IMR-90 (cell line): ENCODE measurements around the gene RAD51B. TPM values are rescaled to one million over a fixed set of nuclear protein-coding genes. Genes with fewer than 3 reads are reported as not detected.

Experiments used
- ATAC-seq: fragments of 200-7000 bp; cut with Tn5 transposase; 2 replicates; pipeline ENCODE4 v1.9.1; 2020; ENCODE audit warnings: low read depth, mild to moderate bottlenecking, moderate library complexity
- BruUV-seq: library from RNA; stranded (reverse); fragments of 400-500 nt; replicated peaks from 2 replicates; lab custom pipeline; 2021; lab: Mats Ljungman, UMichigan
- CTCF ChIA-PET: fragments of 300-600 bp; formaldehyde crosslinking; extraction: SDS; loops from one replicate; lab custom pipeline; 2021; ENCODE audit warnings: antibody characterized with exemption; lab: Yijun Ruan, JAX
- POLR2A ChIA-PET: fragments of 300-600 bp; sonication (Branson Sonifier 250); formaldehyde crosslinking; loops from one replicate; lab custom pipeline; 2022; ENCODE audit warnings: antibody characterized with exemption; ENCODE audit not compliant: unreplicated experiment; lab: Charles Lee
- DNase-seq: peaks from one replicate; pipeline ENCODE4 v3.0.0; 2013
- H2AFZ ChIP-seq: replicated peaks from 2 replicates; pipeline ENCODE3; 2013; ENCODE audit warnings: low read length, mild to moderate bottlenecking; ENCODE audit not compliant: poor library complexity
- H2AK5ac ChIP-seq: 2 replicates; pipeline ENCODE4 v1.6.1; 2013; ENCODE audit warnings: low read depth, low read length, inconsistent platforms
- H2AK9ac ChIP-seq: replicated peaks from 2 replicates; pipeline ENCODE3; 2013; ENCODE audit warnings: mild to moderate bottlenecking, low read depth, low read length, moderate library complexity; ENCODE audit not compliant: poor library complexity
- H2BK120ac ChIP-seq: 2 replicates; pipeline ENCODE4 v1.6.1; 2013; ENCODE audit warnings: low read depth, low read length, inconsistent platforms
- H2BK15ac ChIP-seq: 3 replicates; pipeline ENCODE4 v1.6.1; 2013; ENCODE audit warnings: low read depth, low read length, inconsistent platforms
- H2BK20ac ChIP-seq: 2 replicates; pipeline ENCODE4 v1.6.1; 2013; ENCODE audit warnings: low read depth, mild to moderate bottlenecking, inconsistent platforms, low read length, moderate library complexity
- H2BK5ac ChIP-seq: 2 replicates; pipeline ENCODE4 v1.6.1; 2013; ENCODE audit warnings: mild to moderate bottlenecking, low read depth, low read length, inconsistent platforms; ENCODE audit not compliant: poor library complexity, severe bottlenecking
- H3K14ac ChIP-seq: replicated peaks from 2 replicates; pipeline ENCODE4 v1.6.1; 2013; ENCODE audit warnings: low read depth, low read length, inconsistent platforms
- H3K18ac ChIP-seq: 2 replicates; pipeline ENCODE4 v1.6.1; 2013; ENCODE audit warnings: low read depth, low read length, control low read depth
- H3K23ac ChIP-seq: 2 replicates; pipeline ENCODE4 v1.6.1; 2013; ENCODE audit warnings: low read depth, low read length, inconsistent platforms
- H3K27ac ChIP-seq: 2 replicates; pipeline ENCODE4 v1.5.1; 2013; ENCODE audit warnings: mild to moderate bottlenecking, control low read depth, low read length; ENCODE audit not compliant: insufficient read depth
- H3K27me3 ChIP-seq: 2 replicates; pipeline ENCODE4 v1.6.1; 2013; ENCODE audit warnings: low read length; ENCODE audit not compliant: control insufficient read depth, insufficient read depth
- H3K36me3 ChIP-seq: 2 replicates; pipeline ENCODE4 v1.6.1; 2013; ENCODE audit warnings: low read length, mixed read lengths; ENCODE audit not compliant: control insufficient read depth, insufficient read depth
- H3K4ac ChIP-seq: 2 replicates; pipeline ENCODE4 v1.6.1; 2013; ENCODE audit warnings: low read depth, low read length, inconsistent platforms
- H3K4me1 ChIP-seq: 2 replicates; pipeline ENCODE4 v1.6.1; 2013; ENCODE audit warnings: low read length, mixed read lengths; ENCODE audit not compliant: control insufficient read depth, insufficient read depth
- H3K4me2 ChIP-seq: 2 replicates; pipeline ENCODE4 v1.6.1; 2013; ENCODE audit warnings: low read depth, mild to moderate bottlenecking, control low read depth, low read length, moderate library complexity
- H3K4me3 ChIP-seq: 2 replicates; pipeline ENCODE4 v1.5.1; 2013; ENCODE audit warnings: low read depth, mild to moderate bottlenecking, control low read depth, low read length, moderate library complexity; ENCODE audit not compliant: insufficient read depth
- H3K56ac ChIP-seq: 2 replicates; pipeline ENCODE4 v1.6.1; 2013; ENCODE audit warnings: low read length, inconsistent platforms; ENCODE audit not compliant: insufficient read depth; ENCODE audit errors: extremely low read depth
- H3K79me1 ChIP-seq, 2 experiments: 2 replicates each; pipeline ENCODE4 v1.6.1; 2013; ENCODE audit warnings: low read length in 2 of 2, inconsistent platforms in 1 of 2, low read depth in 1 of 2
- H3K9ac ChIP-seq: 2 replicates; pipeline ENCODE4 v1.6.1; 2013; ENCODE audit warnings: low read depth, low read length, control low read depth
- H3K9me1 ChIP-seq: 2 replicates; pipeline ENCODE4 v1.6.1; 2013; ENCODE audit warnings: low read length, inconsistent platforms; ENCODE audit not compliant: insufficient read depth
- H3K9me3 ChIP-seq: 2 replicates; pipeline ENCODE4 v1.6.1; 2013; ENCODE audit warnings: low read length; ENCODE audit not compliant: control insufficient read depth, insufficient read depth
- H4K20me1 ChIP-seq: 2 replicates; pipeline ENCODE4 v1.6.1; 2013; ENCODE audit warnings: low read length, inconsistent platforms; ENCODE audit not compliant: insufficient read depth
- H4K5ac ChIP-seq: 2 replicates; pipeline ENCODE4 v1.6.1; 2013; ENCODE audit warnings: mild to moderate bottlenecking, low read depth, low read length, control low read depth
- H4K8ac ChIP-seq, 2 experiments: 2 replicates each; pipeline ENCODE4 v1.6.1; 2013; ENCODE audit warnings: low read depth in 2 of 2, low read length in 2 of 2, control low read depth in 1 of 2, inconsistent platforms in 1 of 2
- H4K91ac ChIP-seq: 2 replicates; pipeline ENCODE4 v1.6.1; 2013; ENCODE audit warnings: low read depth, low read length, inconsistent platforms; ENCODE audit not compliant: insufficient read depth
- BHLHE40 ChIP-seq: fragments of 150-350 bp; IDR thresholded peaks from 2 replicates; pipeline ENCODE4 v1.6.1; 2016; ENCODE audit warnings: mild to moderate bottlenecking, low read depth, low read length
- CEBPB ChIP-seq: IDR thresholded peaks from 2 replicates; pipeline ENCODE4 v1.6.1; 2012; ENCODE audit warnings: low read depth, low read length, improper control_type of control experiment
- CHD1 ChIP-seq: IDR thresholded peaks from 2 replicates; pipeline ENCODE4 v1.6.1; 2012; ENCODE audit warnings: low read depth, low read length, improper control_type of control experiment
- CTCF ChIP-seq: conservative IDR thresholded peaks from 2 replicates; pipeline ENCODE4 v1.5.1; 2012; ENCODE audit warnings: mild to moderate bottlenecking, low read depth, low read length, improper control_type of control experiment
- ELK1 ChIP-seq: fragments of 150-350 bp; IDR thresholded peaks from 2 replicates; pipeline ENCODE4 v1.6.1; 2016; ENCODE audit warnings: low read depth, mild to moderate bottlenecking, low read length, moderate library complexity, borderline replicate concordance
- FOS ChIP-seq: fragments of 150-350 bp; IDR thresholded peaks from 2 replicates; pipeline ENCODE4 v1.6.1; 2016; ENCODE audit warnings: low read depth, low read length
- MAFK ChIP-seq: IDR thresholded peaks from 2 replicates; pipeline ENCODE4 v1.6.1; 2012; ENCODE audit warnings: low read depth, low read length, improper control_type of control experiment
- MAZ ChIP-seq: IDR thresholded peaks from 2 replicates; pipeline ENCODE4 v1.6.1; 2012; ENCODE audit warnings: low read depth, mild to moderate bottlenecking, low read length, improper control_type of control experiment, moderate library complexity, borderline replicate concordance
- MXI1 ChIP-seq: IDR thresholded peaks from 2 replicates; pipeline ENCODE4 v1.6.1; 2012; ENCODE audit warnings: low read depth, mild to moderate bottlenecking, low read length, moderate library complexity, borderline replicate concordance
- NFE2L2 ChIP-seq: fragments of 150-350 bp; IDR thresholded peaks from 2 replicates; pipeline ENCODE4 v1.6.1; 2016; ENCODE audit warnings: low read depth, mild to moderate bottlenecking, low read length
- POLR2A ChIP-seq: IDR thresholded peaks from 2 replicates; pipeline ENCODE4 v1.6.1; 2012; ENCODE audit warnings: mild to moderate bottlenecking, low read depth, low read length
- RAD21 ChIP-seq: IDR thresholded peaks from 2 replicates; pipeline ENCODE4 v1.6.1; 2012; ENCODE audit warnings: low read length, improper control_type of control experiment
- RCOR1 ChIP-seq: IDR thresholded peaks from 2 replicates; pipeline ENCODE4 v1.6.1; 2012; ENCODE audit warnings: mild to moderate bottlenecking, low read length, improper control_type of control experiment; ENCODE audit not compliant: insufficient replicate concordance
- RFX5 ChIP-seq: IDR thresholded peaks from 2 replicates; pipeline ENCODE4 v1.8.0; 2012; ENCODE audit warnings: low read depth, mild to moderate bottlenecking, low read length, moderate library complexity
- SMC3 ChIP-seq: fragments of 150-350 bp; IDR thresholded peaks from 2 replicates; pipeline ENCODE4 v1.6.1; 2016; ENCODE audit warnings: low read depth, mild to moderate bottlenecking, antibody characterized with exemption, low read length, moderate library complexity
- USF2 ChIP-seq: fragments of 150-350 bp; IDR thresholded peaks from 2 replicates; pipeline ENCODE4 v1.6.1; 2017; ENCODE audit warnings: mild to moderate bottlenecking, antibody characterized with exemption, low read length, low read depth
- WGBS, 2 experiments: methylation state at CpG; one replicate each; pipeline versions ENCODE4 v1.1.5 to v1.1.7; 2013; ENCODE audit warnings: missing lambda C conversion rate in 2 of 2; ENCODE audit not compliant: insufficient read length in 1 of 2; ENCODE audit errors: extremely low coverage in 2 of 2; 5-methylcytosine and 5-hydroxymethylcytosine counted together
- dilution Hi-C: fragments of 300-500 bp; cut with HindIII; formaldehyde crosslinking; loops from one replicate; pipeline ENCODE4 v1.14.3; 2018; ENCODE audit warnings: low sequenced_read_pairs; ENCODE audit not compliant: unreplicated experiment
- in situ Hi-C: fragments of 300-500 bp; cut with MboI; formaldehyde crosslinking; loops from 3 replicates; pipeline ENCODE4 v1.14.3; 2019; ENCODE audit warnings: low sequenced_read_pairs, inconsistent platforms, mixed read lengths
- intact Hi-C: fragments of 100-400 bp; cut with micrococcal nuclease; formaldehyde crosslinking; loops from 2 replicates; pipeline ENCODE4 v1.10.0; 2022
- polyA plus RNA-seq, 3 experiments: library from polyadenylated mRNA; depleted of rRNA; stranded (reverse); fragments of >200 nt; gene quantifications; 2 replicates each; pipeline ENCODE4 v1.2.3, GENCODE V29; 2012; ENCODE audit warnings: low replicate concordance in 1 of 3
- total RNA-seq: library from RNA; depleted of rRNA; stranded (reverse); fragments of >200 nt; gene quantifications from 2 replicates; pipeline ENCODE4 v1.2.3, GENCODE V29; 2012

RAD51B gene
- total and polyA plus RNA-seq, 2 of the 4 experiments (the other 2 are of a cell fraction), result 5.1 to 18.8 TPM

- WGBS, 2 experiments, result no CpG with 5 or more reads among the region's 3 CpGs
- CTCF ChIA-PET, result interaction anchor here (1.0 kb wide), 1 partner anchor 8 kb away, joined by 3 read pairs; no protein-coding TSS in a partner anchor
- POLR2A ChIA-PET, result no interaction called here
Observed at GRCh38 chr14:67965696-67966095, 146.1 kb downstream of the RAD51B start.

More at GRCh38 chr14:67965696-67966095, 146.1 kb downstream of the RAD51B start:
- no peak overlapping the region for H3K4me3 ChIP-seq
- no peak overlapping the region for H2AK9ac ChIP-seq
- H2BK15ac ChIP-seq, result no peak overlapping the region
- no peaks in the 10 kb centered on the region for H3K36me3 ChIP-seq
- H3K56ac ChIP-seq, result no peak overlapping the region
- H3K9me1 ChIP-seq, result no peaks in the 10 kb centered on the region
- no peak for ATAC-seq
- H3K9ac ChIP-seq, result no peak overlapping the region
- H3K79me1 ChIP-seq, result no peaks in the 10 kb centered on the region
- H2BK120ac ChIP-seq, result no peak overlapping the region
- no peak overlapping the region for H2BK20ac ChIP-seq
- no TSS peak for BruUV-seq
- no peak overlapping the region for H4K5ac ChIP-seq
- no peak for TF ChIP-seq RCOR1
- no peak for TF ChIP-seq NFE2L2
- TF ChIP-seq RFX5, result no peak
- TF ChIP-seq MAZ, result no peak
- TF ChIP-seq BHLHE40, result no peak
- no peak for TF ChIP-seq SMC3
- no peak for TF ChIP-seq CEBPB
- no peak for TF ChIP-seq RAD21
- TF ChIP-seq FOS, result no peak
- no peak for TF ChIP-seq POLR2A
- TF ChIP-seq CHD1, result no peak
- TF ChIP-seq USF2, result no peak
- no peak for TF ChIP-seq MAFK
- no peak for TF ChIP-seq CTCF
- TF ChIP-seq MXI1, result no peak
- TF ChIP-seq ELK1, result no peak
- H4K91ac ChIP-seq, result no peak overlapping the region
- no peak overlapping the region for H2AFZ ChIP-seq
- no peak overlapping the region for H4K8ac ChIP-seq
- H3K4ac ChIP-seq, result no peak overlapping the region
- H3K23ac ChIP-seq, result no peak overlapping the region
- dilution Hi-C loops, result no loop called here
- in situ Hi-C loops, result no loop called here
- no peak overlapping the region for H3K4me2 ChIP-seq
- intact Hi-C loops, result loop anchor here (1.0 kb wide), 1 partner anchor 35 kb away; no protein-coding TSS in a partner anchor
- no peak overlapping the region for H2BK5ac ChIP-seq
- no peak overlapping the region for H3K18ac ChIP-seq
- H3K27ac ChIP-seq, result no peak overlapping the region
- no peaks in the 10 kb centered on the region for H3K4me1 ChIP-seq
- H2AK5ac ChIP-seq, result no peak overlapping the region
- H3K27me3 ChIP-seq, result no peaks in the 10 kb centered on the region; the same call in 1 of the 2 replicates
- no peak for DNase-seq
- H4K20me1 ChIP-seq, result no peaks in the 10 kb centered on the region
- H3K9me3 ChIP-seq, result no peaks in the 10 kb centered on the region
- H3K14ac ChIP-seq, result no peak overlapping the region
